K562 (cell line): ENCODE data around the gene USP15. TPM values are rescaled to one million over a fixed set of nuclear protein-coding genes. Genes with fewer than 3 reads are reported as not detected.

Experiments used
- ARID4B ChIP-seq: sonication (generic); formaldehyde crosslinking; IDR thresholded peaks from 2 replicates; pipeline ENCODE4 v1.8.0; 2022; ENCODE audit warnings: mild to moderate bottlenecking, missing genetic modification reagents
- C11orf30 ChIP-seq: fragments of 450-650 bp; IDR thresholded peaks from 2 replicates; pipeline ENCODE4 v1.6.1; 2016; ENCODE audit warnings: low read depth, mild to moderate bottlenecking
- CREB3L1 ChIP-seq: fragments of 450-650 bp; IDR thresholded peaks from 2 replicates; pipeline ENCODE4 v1.6.1; 2014; ENCODE audit warnings: low read depth, mild to moderate bottlenecking, moderate library complexity, borderline replicate concordance
- E4F1 ChIP-seq: fragments of 250-450 bp; sonication (Bioruptor Pico); IDR thresholded peaks from 2 replicates; pipeline ENCODE4 v1.5.0; 2021; ENCODE audit warnings: mild to moderate bottlenecking, borderline replicate concordance
- KAT8 ChIP-seq: fragments of 450-650 bp; IDR thresholded peaks from 2 replicates; pipeline ENCODE4 v1.6.1; 2016; ENCODE audit warnings: low read depth, mild to moderate bottlenecking
- MAFG ChIP-seq: fragments of 450-650 bp; conservative IDR thresholded peaks from 2 replicates; pipeline ENCODE4 v1.6.1; 2016; ENCODE audit warnings: missing genetic modification characterization, missing compliant biosample characterization
- NBN ChIP-seq: fragments of 450-650 bp; IDR thresholded peaks from 2 replicates; pipeline ENCODE4 v1.6.1; 2016; ENCODE audit warnings: low read depth, mild to moderate bottlenecking
- TSC22D4 ChIP-seq: fragments of 450-650 bp; IDR thresholded peaks from 2 replicates; pipeline ENCODE4 v1.6.1; 2016; ENCODE audit warnings: missing genetic modification characterization, missing biosample characterization, control low read depth
- ZFPM2 ChIP-seq: fragments of 250-450 bp; sonication (Bioruptor Pico); IDR thresholded peaks from 2 replicates; pipeline ENCODE4 v1.5.1; 2022; ENCODE audit warnings: mild to moderate bottlenecking
- ZNF165 ChIP-seq: fragments of 250-450 bp; sonication (Bioruptor Pico); IDR thresholded peaks from 2 replicates; pipeline ENCODE4 v1.4.0; 2020; ENCODE audit warnings: borderline replicate concordance
- ZNF586 ChIP-seq: fragments of 450-650 bp; formaldehyde crosslinking; conservative IDR thresholded peaks from 2 replicates; pipeline ENCODE4 v1.4.0; 2020; ENCODE audit warnings: mild to moderate bottlenecking, moderate library complexity
- polyA plus RNA-seq, 8 experiments: library from polyadenylated mRNA; depleted of rRNA in 4 of 8; stranded (reverse) in 5 of 8; unstranded in 3 of 8; fragments of >200 nt; fragmentation: Nextera tagmentation in 2 of 8; fragmentation: Illumina TruSeq in 1 of 8; extraction: Ambion mirVana in 2 of 8; extraction: Trizol in 1 of 8; gene quantifications; 2 replicates each; pipeline versions ENCODE4 v1.2.1 to v1.2.3, GENCODE V29; 2011 to 2014; ENCODE audit warnings: inconsistent platforms in 1 of 8, missing spikeins in 1 of 8
- total RNA-seq, 7 experiments: library from RNA; depleted of rRNA in 6 of 7; stranded (reverse); fragments of >200 nt in 6 of 7; fragmentation: Illumina TruSeq in 2 of 7; extraction: Trizol in 2 of 7; gene quantifications; 2 replicates each; pipeline versions ENCODE4 v1.2.1 to v1.2.3, GENCODE V29; 2011 to 2021; ENCODE audit warnings: low replicate concordance in 1 of 7
- TF ChIP-seq, protein P1 (sequence below), 2 experiments: fragments of 150-350 bp in 1 of 2; IDR thresholded peaks; 2 replicates each; pipeline ENCODE4 v1.6.1; 2012 to 2016; ENCODE audit warnings: low read depth in 2 of 2, low read length in 2 of 2, mild to moderate bottlenecking in 1 of 2, moderate library complexity in 1 of 2
- TF ChIP-seq, protein P2 (sequence below): fragments of 250-450 bp; sonication (Bioruptor Pico); IDR thresholded peaks from 2 replicates; pipeline ENCODE4 v1.8.0; 2021; ENCODE audit warnings: mild to moderate bottlenecking, moderate library complexity

Gene USP15
- total and polyA plus RNA-seq, 9 of the 15 experiments (the other 6 are each of a cell fraction or from before 2014, with no cell fraction given): 140 to 272 (median 182) TPM

- TF ChIP-seq, protein P1, sequence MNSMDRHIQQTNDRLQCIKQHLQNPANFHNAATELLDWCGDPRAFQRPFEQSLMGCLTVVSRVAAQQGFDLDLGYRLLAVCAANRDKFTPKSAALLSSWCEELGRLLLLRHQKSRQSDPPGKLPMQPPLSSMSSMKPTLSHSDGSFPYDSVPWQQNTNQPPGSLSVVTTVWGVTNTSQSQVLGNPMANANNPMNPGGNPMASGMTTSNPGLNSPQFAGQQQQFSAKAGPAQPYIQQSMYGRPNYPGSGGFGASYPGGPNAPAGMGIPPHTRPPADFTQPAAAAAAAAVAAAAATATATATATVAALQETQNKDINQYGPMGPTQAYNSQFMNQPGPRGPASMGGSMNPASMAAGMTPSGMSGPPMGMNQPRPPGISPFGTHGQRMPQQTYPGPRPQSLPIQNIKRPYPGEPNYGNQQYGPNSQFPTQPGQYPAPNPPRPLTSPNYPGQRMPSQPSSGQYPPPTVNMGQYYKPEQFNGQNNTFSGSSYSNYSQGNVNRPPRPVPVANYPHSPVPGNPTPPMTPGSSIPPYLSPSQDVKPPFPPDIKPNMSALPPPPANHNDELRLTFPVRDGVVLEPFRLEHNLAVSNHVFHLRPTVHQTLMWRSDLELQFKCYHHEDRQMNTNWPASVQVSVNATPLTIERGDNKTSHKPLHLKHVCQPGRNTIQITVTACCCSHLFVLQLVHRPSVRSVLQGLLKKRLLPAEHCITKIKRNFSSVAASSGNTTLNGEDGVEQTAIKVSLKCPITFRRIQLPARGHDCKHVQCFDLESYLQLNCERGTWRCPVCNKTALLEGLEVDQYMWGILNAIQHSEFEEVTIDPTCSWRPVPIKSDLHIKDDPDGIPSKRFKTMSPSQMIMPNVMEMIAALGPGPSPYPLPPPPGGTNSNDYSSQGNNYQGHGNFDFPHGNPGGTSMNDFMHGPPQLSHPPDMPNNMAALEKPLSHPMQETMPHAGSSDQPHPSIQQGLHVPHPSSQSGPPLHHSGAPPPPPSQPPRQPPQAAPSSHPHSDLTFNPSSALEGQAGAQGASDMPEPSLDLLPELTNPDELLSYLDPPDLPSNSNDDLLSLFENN (IDR thresholded peaks at IDR 0.05; ENCODE audit: low read depth in 2 of 2, low read length in 2 of 2): no peak; a peak in 1 of 4 replicates
- no peak for TF ChIP-seq ZNF586 (CRISPR knock-in tag)
- TF ChIP-seq NBN: peak; percentile 90
- no peak for TF ChIP-seq E4F1 (CRISPR knock-in tag)
- no peak; the same call in 1 of the 2 replicates for TF ChIP-seq MAFG (tag)
- TF ChIP-seq C11orf30: peak; percentile 49
- TF ChIP-seq KAT8: no peak
- TF ChIP-seq CREB3L1: 0 out of 2 replicates have a peak, but pooled peaks have one; percentile 52
- no peak for TF ChIP-seq ZFPM2 (CRISPR knock-in tag)
- TF ChIP-seq, protein P2, sequence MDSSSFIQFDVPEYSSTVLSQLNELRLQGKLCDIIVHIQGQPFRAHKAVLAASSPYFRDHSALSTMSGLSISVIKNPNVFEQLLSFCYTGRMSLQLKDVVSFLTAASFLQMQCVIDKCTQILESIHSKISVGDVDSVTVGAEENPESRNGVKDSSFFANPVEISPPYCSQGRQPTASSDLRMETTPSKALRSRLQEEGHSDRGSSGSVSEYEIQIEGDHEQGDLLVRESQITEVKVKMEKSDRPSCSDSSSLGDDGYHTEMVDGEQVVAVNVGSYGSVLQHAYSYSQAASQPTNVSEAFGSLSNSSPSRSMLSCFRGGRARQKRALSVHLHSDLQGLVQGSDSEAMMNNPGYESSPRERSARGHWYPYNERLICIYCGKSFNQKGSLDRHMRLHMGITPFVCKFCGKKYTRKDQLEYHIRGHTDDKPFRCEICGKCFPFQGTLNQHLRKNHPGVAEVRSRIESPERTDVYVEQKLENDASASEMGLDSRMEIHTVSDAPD: no peak
- peak; percentile 10; the same call in 1 of the 2 replicates for TF ChIP-seq ARID4B (CRISPR knock-in tag)
- TF ChIP-seq TSC22D4 (tag): no peak
- no peak; the same call in 1 of the 2 replicates for TF ChIP-seq ZNF165 (CRISPR knock-in tag)
Measured at GRCh38 chr12:62259993-62260732, at the start of gene USP15 (continued).
